Spleen (tissue), 11 donors: ENCODE results near the gene DDX60. TPM values are rescaled to one million over a fixed set of nuclear protein-coding genes. Genes with fewer than 3 reads are reported as not detected.

Experiments
- DNase-seq: peaks from one replicate; pipeline ENCODE4 v3.0.0-alpha.2; 2020
- H3K27ac ChIP-seq, 8 donors: fragments of 200-600 bp; sonication (generic) in 7 of 8; 1 replicate in 4 of 8; 2 replicates in 4 of 8; pipeline versions ENCODE4 v1.5.0 to v1.8.0; 2016 to 2021; ENCODE audit warnings: inconsistent platforms in 4 of 8, mild to moderate bottlenecking in 4 of 8, moderate library complexity in 1 of 8
- H3K27me3 ChIP-seq, 7 donors: fragments of 200-600 bp; sonication (generic) in 6 of 7; replicated peaks in 1 of 7; 1 replicate in 4 of 7; 2 replicates in 3 of 7; pipeline versions ENCODE4 v1.5.0 to v1.8.0; 2016 to 2021; ENCODE audit warnings: inconsistent platforms in 3 of 7, mild to moderate bottlenecking in 1 of 7
- H3K36me3 ChIP-seq, 6 donors: fragments of 200-600 bp; sonication (generic) in 5 of 6; 1 replicate in 4 of 6; 2 replicates in 2 of 6; pipeline versions ENCODE4 v1.5.0 to v1.8.0; 2016 to 2021; ENCODE audit warnings: inconsistent platforms in 2 of 6
- H3K4me1 ChIP-seq, 6 donors: fragments of 200-600 bp; sonication (generic) in 5 of 6; 1 replicate in 3 of 6; 2 replicates in 3 of 6; pipeline versions ENCODE4 v1.5.0 to v1.8.0; 2016 to 2021; ENCODE audit warnings: inconsistent platforms in 3 of 6
- H3K4me3 ChIP-seq, 8 donors: fragments of 200-600 bp; sonication (generic) in 7 of 8; 1 replicate in 4 of 8; 2 replicates in 4 of 8; pipeline versions ENCODE4 v1.5.0 to v1.8.0; 2016 to 2021; ENCODE audit warnings: inconsistent platforms in 4 of 8, mild to moderate bottlenecking in 4 of 8, moderate library complexity in 2 of 8
- H3K9me3 ChIP-seq, 8 donors: fragments of 200-600 bp; sonication (generic) in 7 of 8; 1 replicate in 4 of 8; 2 replicates in 4 of 8; pipeline versions ENCODE4 v1.5.0 to v1.8.0; 2016 to 2021; ENCODE audit warnings: inconsistent platforms in 4 of 8
- POLR2A ChIP-seq, 3 donors: fragments of 450-650 bp; IDR thresholded peaks; one replicate each; pipeline ENCODE4 v1.5.1; 2017; ENCODE audit warnings: antibody characterized with exemption in 3 of 3, mild to moderate bottlenecking in 1 of 3
- POLR2AphosphoS5 ChIP-seq, 3 donors: sonication (generic); formaldehyde crosslinking; IDR thresholded peaks; one replicate each; pipeline ENCODE4 v1.5.1; 2017; ENCODE audit warnings: antibody characterized with exemption in 3 of 3
- WGBS, 5 donors: extraction: QIAGEN DNeasy Blood & Tissue Kit in 3 of 5; methylation state at CpG; one replicate each; pipeline versions ENCODE4 v1.1.5 to v1.1.7; 2013 to 2018; 5-methylcytosine and 5-hydroxymethylcytosine counted together
- intact Hi-C: fragments of 100-400 bp; cut with DNase I; formaldehyde crosslinking; loops from one replicate; pipeline ENCODE4 v1.15.0; 2023; ENCODE audit warnings: low total_unique reads
- polyA plus RNA-seq, 3 donors: library from polyadenylated mRNA; stranded (reverse); fragments of 200-250 nt; gene quantifications; one replicate each; pipeline ENCODE4 v1.2.1, GENCODE V29; 2013
- total RNA-seq, 7 donors: library from RNA; depleted of rRNA in 3 of 7; stranded (reverse); fragments of >200 nt in 3 of 7; fragmentation: NEBNext Ultra II Directional in 4 of 7; extraction: Animal tissue kit (Norgen Biotek cat#: 25700) in 4 of 7; gene quantifications; one replicate each; pipeline versions ENCODE4 v1.1.0 to v1.2.1, GENCODE V29; 2016 to 2021
- TF ChIP-seq, protein P1 (sequence below), 11 experiments: fragments of 200-600 bp in 7 of 11; fragments of 450-650 bp in 4 of 11; sonication (generic) in 4 of 11; IDR thresholded peaks in 8 of 11; conservative IDR thresholded peaks in 3 of 11; 1 replicate in 7 of 11; 2 replicates in 4 of 11; pipeline versions ENCODE4 v1.4.0 to v1.8.0; 2016 to 2021; ENCODE audit warnings: antibody characterized with exemption in 11 of 11, inconsistent platforms in 4 of 11, mild to moderate bottlenecking in 1 of 11
- donor health status: healthy with polysubstance abuse.
- donor health status: DM: no; HTN: no; CAD: no; lungs with moderate emphysema.
- donor health status: DM: no; HTN: no; CAD: no.
- donor health status: Bipolar disorder and iron deficiency.
- donor health status: healthy.
- donor health status: DM: no; HTN: no; CAD: no.
- donor health status: DM: yes; HTN: yes; CAD: no.

The DDX60 gene
- total and polyA plus RNA-seq, 10 donors, result 7.5 to 56.2 (median 38.2) TPM

GRCh38 chr4:168360271-168360670, 41.7 kb upstream of the DDX60 start:
- 84 to 94% (median 86%) methylated on average over 2 of the region's 2 CpGs for WGBS, 5 donors
- Histone ChIP-seq H3K27me3 (no peaks in the 10 kb centered on the region), H3K4me3 (no peak overlapping the region), H3K36me3 (peaks cover 3 to 95% (median 49%) of the 10 kb centered on the region in 6 donors), H3K4me1 (no peaks in the 10 kb centered on the region), H3K9me3 (no peaks in the 10 kb centered on the region), H3K27ac (no peak overlapping the region)
- intact Hi-C loops, result no loop called here
- no peak for DNase-seq
- no peak for TF ChIP-seq POLR2A (IDR thresholded peaks at IDR 0.05)
- TF ChIP-seq, protein P1, sequence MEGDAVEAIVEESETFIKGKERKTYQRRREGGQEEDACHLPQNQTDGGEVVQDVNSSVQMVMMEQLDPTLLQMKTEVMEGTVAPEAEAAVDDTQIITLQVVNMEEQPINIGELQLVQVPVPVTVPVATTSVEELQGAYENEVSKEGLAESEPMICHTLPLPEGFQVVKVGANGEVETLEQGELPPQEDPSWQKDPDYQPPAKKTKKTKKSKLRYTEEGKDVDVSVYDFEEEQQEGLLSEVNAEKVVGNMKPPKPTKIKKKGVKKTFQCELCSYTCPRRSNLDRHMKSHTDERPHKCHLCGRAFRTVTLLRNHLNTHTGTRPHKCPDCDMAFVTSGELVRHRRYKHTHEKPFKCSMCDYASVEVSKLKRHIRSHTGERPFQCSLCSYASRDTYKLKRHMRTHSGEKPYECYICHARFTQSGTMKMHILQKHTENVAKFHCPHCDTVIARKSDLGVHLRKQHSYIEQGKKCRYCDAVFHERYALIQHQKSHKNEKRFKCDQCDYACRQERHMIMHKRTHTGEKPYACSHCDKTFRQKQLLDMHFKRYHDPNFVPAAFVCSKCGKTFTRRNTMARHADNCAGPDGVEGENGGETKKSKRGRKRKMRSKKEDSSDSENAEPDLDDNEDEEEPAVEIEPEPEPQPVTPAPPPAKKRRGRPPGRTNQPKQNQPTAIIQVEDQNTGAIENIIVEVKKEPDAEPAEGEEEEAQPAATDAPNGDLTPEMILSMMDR (IDR thresholded peaks at IDR 0.05 in 8 of 11, conservative IDR thresholded peaks at IDR 0.05 in 3 of 11), result no peak
- TF ChIP-seq POLR2AphosphoS5 (IDR thresholded peaks at IDR 0.05), result no peak

- TF ChIP-seq POLR2AphosphoS5 (IDR thresholded peaks at IDR 0.05) (no peak), POLR2A (IDR thresholded peaks at IDR 0.05) (no peak)
- TF ChIP-seq, protein P1 (IDR thresholded peaks at IDR 0.05 in 8 of 11, conservative IDR thresholded peaks at IDR 0.05 in 3 of 11), result no peak
- Histone ChIP-seq H3K36me3 (peaks cover 3 to 90% (median 49%) of the 10 kb centered on the region in 6 donors), H3K27ac (no peak overlapping the region), H3K4me3 (no peak overlapping the region), H3K27me3 (no peaks in the 10 kb centered on the region), H3K4me1 (no peaks in the 10 kb centered on the region), H3K9me3 (peaks cover 0 to 12% (median 4%) of the 10 kb centered on the region in 8 donors)
- DNase-seq, result no peak
- intact Hi-C loops, result no loop called here
- 48 to 73% (median 49%) methylated on average over 2 of the region's 2 CpGs for WGBS, 5 donors
These were observed 39.4 kb upstream of the DDX60 start for GRCh38 chr4:168357941-168358340.

DNA sequence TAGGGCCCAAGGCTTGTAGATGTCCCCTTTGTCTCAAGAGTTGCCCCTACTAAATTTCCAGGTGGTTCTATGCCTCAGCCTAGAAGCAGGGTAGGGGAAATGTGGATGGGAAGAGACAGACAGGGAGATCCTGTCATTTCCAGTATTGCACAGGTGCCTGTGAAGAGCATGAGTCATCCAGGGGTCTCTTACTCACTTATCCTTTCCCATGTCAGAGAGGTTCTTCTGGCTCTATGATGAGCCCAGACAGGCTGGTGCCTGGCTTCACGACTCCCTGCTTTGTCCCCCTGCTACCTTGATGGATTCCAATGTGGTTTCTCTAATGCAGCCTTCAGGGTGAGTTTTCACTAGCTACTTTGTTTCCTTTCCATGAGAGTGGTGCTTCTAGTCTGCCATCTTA, 35.2 kb upstream of the DDX60 start:
- TF ChIP-seq, protein P1 (IDR thresholded peaks at IDR 0.05 in 8 of 11, conservative IDR thresholded peaks at IDR 0.05 in 3 of 11), result no peak
- TF ChIP-seq POLR2A (IDR thresholded peaks at IDR 0.05) (no peak), POLR2AphosphoS5 (IDR thresholded peaks at IDR 0.05) (no peak)
- WGBS, 5 donors, result 80 to 97% (median 95%) methylated on average over 1 of the region's 1 CpG
- no peaks in the 10 kb centered on the region for H3K27me3 ChIP-seq
- peaks cover 2 to 54% (median 44%) of the 10 kb centered on the region in 8 donors for H3K9me3 ChIP-seq
- H3K4me3 ChIP-seq, result no peak overlapping the region
- H3K4me1 ChIP-seq, result no peaks in the 10 kb centered on the region
- no peak for DNase-seq
- intact Hi-C loops, result no loop called here
- H3K36me3 ChIP-seq, result peaks cover 0 to 48% (median 14%) of the 10 kb centered on the region in 6 donors
- H3K27ac ChIP-seq, result no peak overlapping the region

GRCh38 chr4:168337550-168337940, 19.0 kb upstream of the DDX60 start:
- Histone ChIP-seq H3K4me3 (no peak overlapping the region), H3K36me3 (no peaks in the 10 kb centered on the region), H3K9me3 (peaks cover 0 to 18% (median 5%) of the 10 kb centered on the region in 8 donors), H3K27me3 (no peaks in the 10 kb centered on the region), H3K27ac (no peak overlapping the region), H3K4me1 (no peaks in the 10 kb centered on the region)
- TF ChIP-seq, protein P1 (IDR thresholded peaks at IDR 0.05 in 8 of 11, conservative IDR thresholded peaks at IDR 0.05 in 3 of 11), result no peak
- TF ChIP-seq POLR2A (IDR thresholded peaks at IDR 0.05), result no peak
- TF ChIP-seq POLR2AphosphoS5 (IDR thresholded peaks at IDR 0.05), result no peak
- DNase-seq, result no peak
- intact Hi-C loops, result no loop called here
- WGBS, 5 donors, result 80 to 91% (median 83%) methylated on average over 3 of the region's 3 CpGs
